K562 (cell line): Measurements from ENCODE around the gene RELL2. TPM values are rescaled to one million over a fixed set of nuclear protein-coding genes. Genes with fewer than 3 reads are reported as not detected.

Experiments
- ARID1B ChIP-seq: fragments of 450-650 bp; IDR thresholded peaks from 2 replicates; pipeline ENCODE4 v1.6.1; 2016; ENCODE audit warnings: antibody characterized with exemption, mild to moderate bottlenecking, inconsistent platforms
- CHD4 ChIP-seq: fragments of 200-600 bp; sonication (generic); IDR thresholded peaks from 3 replicates; pipeline ENCODE4 v1.6.1; 2012; ENCODE audit warnings: low read depth, mild to moderate bottlenecking, mixed read lengths, low read length, inconsistent platforms; ENCODE audit not compliant: insufficient read depth, insufficient replicate concordance, poor library complexity, severe bottlenecking
- DIDO1 ChIP-seq: fragments of 450-650 bp; IDR thresholded peaks from 2 replicates; pipeline ENCODE4 v1.6.1; 2016; ENCODE audit warnings: low read depth, missing biosample characterization, missing genetic modification characterization
- DLX4 ChIP-seq: fragments of 250-450 bp; sonication (Bioruptor Pico); IDR thresholded peaks from 2 replicates; pipeline ENCODE4 v1.6.1; 2021; ENCODE audit warnings: mild to moderate bottlenecking
- ETV1 ChIP-seq: fragments of 450-650 bp; conservative IDR thresholded peaks from 2 replicates; pipeline ENCODE4 v1.6.1; 2016; ENCODE audit warnings: missing genetic modification characterization, control low read depth, low read depth, missing compliant biosample characterization
- HDAC1 ChIP-seq, 2 experiments: fragments of 450-650 bp; IDR thresholded peaks; 2 replicates each; pipeline ENCODE4 v1.6.1; 2016 to 2017; ENCODE audit warnings: inconsistent platforms in 1 of 2, mild to moderate bottlenecking in 1 of 2, moderate library complexity in 1 of 2
- HDAC6 ChIP-seq: IDR thresholded peaks from 2 replicates; pipeline ENCODE4 v1.6.1; 2012; ENCODE audit warnings: low read depth, mild to moderate bottlenecking, control low read depth, inconsistent platforms, low read length, moderate library complexity
- IRF1 ChIP-seq: sonication (generic); formaldehyde crosslinking; IDR thresholded peaks from 2 replicates; pipeline ENCODE4 v1.8.0; 2022; ENCODE audit warnings: missing genetic modification reagents, mild to moderate bottlenecking, borderline replicate concordance
- MXI1 ChIP-seq: IDR thresholded peaks from 2 replicates; pipeline ENCODE4 v1.6.1; 2011; ENCODE audit warnings: low read depth, mild to moderate bottlenecking, improper control_type of control experiment, low read length
- PML ChIP-seq: IDR thresholded peaks from 2 replicates; pipeline ENCODE4 v1.6.1; 2012; ENCODE audit warnings: low read length, inconsistent platforms
- TSHZ1 ChIP-seq: fragments of 250-450 bp; sonication (Bioruptor Pico); IDR thresholded peaks from 2 replicates; pipeline ENCODE4 v1.4.0; 2020; ENCODE audit warnings: mild to moderate bottlenecking, moderate library complexity
- U2AF2 ChIP-seq: fragments of 200-400 bp; formaldehyde crosslinking; optimal IDR thresholded peaks from 2 replicates; pipeline ENCODE3; 2017; ENCODE audit warnings: low read depth, mild to moderate bottlenecking, low read length
- ZBTB2 ChIP-seq: fragments of 450-650 bp; IDR thresholded peaks from 2 replicates; pipeline ENCODE4 v1.6.1; 2016; ENCODE audit warnings: antibody characterized with exemption
- ZBTB34 ChIP-seq: fragments of 250-450 bp; sonication (Bioruptor Pico); IDR thresholded peaks from 2 replicates; pipeline ENCODE4 v1.8.0; 2021; ENCODE audit warnings: mild to moderate bottlenecking, moderate library complexity
- ZBTB8A ChIP-seq: fragments of 450-650 bp; IDR thresholded peaks from 2 replicates; pipeline ENCODE4 v1.6.1; 2018; ENCODE audit warnings: mild to moderate bottlenecking, moderate library complexity; ENCODE audit not compliant: partially characterized antibody
- ZC3H11A ChIP-seq: IDR thresholded peaks from 2 replicates; pipeline ENCODE4 v1.6.1; 2012; ENCODE audit warnings: low read depth, low read length, improper control_type of control experiment
- ZNF696 ChIP-seq: fragments of 250-450 bp; sonication (Bioruptor Pico); conservative IDR thresholded peaks from 2 replicates; pipeline ENCODE4 v1.4.0; 2020; ENCODE audit warnings: mild to moderate bottlenecking, moderate library complexity
- ZNF707 ChIP-seq: fragments of 250-450 bp; sonication (Bioruptor Pico); conservative IDR thresholded peaks from 2 replicates; pipeline ENCODE4 v1.8.0; 2022; ENCODE audit warnings: inconsistent platforms, mild to moderate bottlenecking, moderate library complexity
- ZNF778 ChIP-seq: fragments of 450-650 bp; formaldehyde crosslinking; IDR thresholded peaks from 2 replicates; pipeline ENCODE4 v1.4.0; 2020; ENCODE audit warnings: mild to moderate bottlenecking, moderate library complexity
- ZNF785 ChIP-seq: fragments of 250-450 bp; sonication (Bioruptor Pico); IDR thresholded peaks from 2 replicates; pipeline ENCODE4 v1.4.0; 2020; ENCODE audit warnings: mild to moderate bottlenecking
- polyA plus RNA-seq, 8 experiments: library from polyadenylated mRNA; depleted of rRNA in 4 of 8; stranded (reverse) in 5 of 8; unstranded in 3 of 8; fragments of >200 nt; fragmentation: Nextera tagmentation in 2 of 8; fragmentation: Illumina TruSeq in 1 of 8; extraction: Ambion mirVana in 2 of 8; extraction: Trizol in 1 of 8; gene quantifications; 2 replicates each; pipeline versions ENCODE4 v1.2.1 to v1.2.3, GENCODE V29; 2011 to 2014; ENCODE audit warnings: inconsistent platforms in 1 of 8, missing spikeins in 1 of 8
- total RNA-seq, 7 experiments: library from RNA; depleted of rRNA in 6 of 7; stranded (reverse); fragments of >200 nt in 6 of 7; fragmentation: Illumina TruSeq in 2 of 7; extraction: Trizol in 2 of 7; gene quantifications; 2 replicates each; pipeline versions ENCODE4 v1.2.1 to v1.2.3, GENCODE V29; 2011 to 2021; ENCODE audit warnings: low replicate concordance in 1 of 7

The RELL2 gene
- total and polyA plus RNA-seq, 9 of the 15 experiments (the other 6 are each of a cell fraction or from before 2014, with no cell fraction given): 0.06 to 36.0 (median 14.3) TPM

GRCh38 chr5:141618030-141618803 is 18.6 kb upstream of the RELL2 start (continued):
- TF ChIP-seq TSHZ1 (CRISPR knock-in tag) (no peak), HDAC1 (IDR thresholded peaks at IDR 0.05) (peak; percentile 80 to 82; a peak in 3 of 4 replicates), DLX4 (CRISPR knock-in tag) (no peak), ZC3H11A (0 out of 2 replicates have a peak, but pooled peaks have one; percentile 55), PML (no peak), ZBTB34 (no peak), ZNF696 (CRISPR knock-in tag) (no peak), ZBTB8A (no peak), ARID1B (peak; percentile 56), MXI1 (no peak), ETV1 (no peak), ZNF707 (CRISPR knock-in tag) (no peak), ZNF778 (no peak), ZBTB2 (peak; percentile 60; the same call in 1 of the 2 replicates), U2AF2 (no peak), HDAC6 (no peak), CHD4 (no peak), IRF1 (CRISPR knock-in tag) (no peak), ZNF785 (CRISPR knock-in tag) (no peak), DIDO1 (tag) (no peak)
